Embryonic facial prominence (tissue), 1 donor: Measurements from ENCODE around the gene ARMH2.

Experiments used
- DNase-seq: peaks from one replicate; pipeline ENCODE4 v3.0.0-alpha.2; 2016; ENCODE audit errors: extremely low spot score

ARMH2 gene

GRCh38 chr6:24798740-24799540, at the start of gene ARMH2:
Gene ARMH2 (minus strand): TSS chr6:24798917. CDS start chr6:24798857, 60 bp downstream.
- DNase-seq = no peak

DNA sequence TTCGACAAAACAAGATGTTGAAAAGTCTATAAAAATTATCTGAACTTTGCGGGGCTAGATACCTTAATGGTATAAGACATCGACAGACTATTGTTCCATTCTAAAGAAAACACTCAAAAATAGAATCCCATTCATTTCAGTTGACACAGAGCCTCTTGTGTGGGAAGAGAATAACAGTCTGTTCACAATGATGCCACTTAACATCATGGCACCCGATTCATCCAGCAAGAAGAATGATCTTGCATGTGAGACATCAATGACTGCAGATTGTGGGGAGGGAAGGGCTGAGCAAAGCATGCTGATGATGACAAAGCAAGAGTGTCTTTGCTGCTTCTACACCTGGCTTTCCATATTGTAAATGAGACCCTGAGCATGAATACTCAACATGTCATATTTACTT, 49.7 kb upstream of the ARMH2 start:
- DNase-seq = no peak

DNA sequence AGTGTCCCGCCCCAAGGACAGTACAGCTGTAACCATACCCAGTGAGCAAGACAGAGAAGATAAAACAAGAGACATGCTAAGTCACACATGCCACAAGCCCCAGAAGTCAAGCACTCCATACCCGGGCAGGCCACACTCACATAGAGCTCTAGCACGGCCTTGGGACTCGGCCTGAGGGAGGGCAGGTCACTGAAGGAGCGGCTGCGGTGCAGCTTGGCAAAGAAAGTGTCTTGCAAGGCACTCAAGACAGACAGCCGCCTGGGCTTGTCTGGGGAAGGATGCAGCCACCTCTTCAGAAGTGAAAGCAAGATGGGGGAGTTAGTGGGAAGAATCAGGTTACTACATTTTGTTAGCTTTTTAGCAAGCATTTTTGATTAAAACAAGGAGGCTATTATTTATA, 48.7 kb upstream of the ARMH2 start:
- DNase-seq = no peak

GRCh38 chr6:24845578-24845977, 46.9 kb upstream of the ARMH2 start:
- no peak for DNase-seq

GRCh38 chr6:24844903-24845302, 46.2 kb upstream of the ARMH2 start:
- no peak for DNase-seq

GRCh38 chr6:24844061-24844460, 45.3 kb upstream of the ARMH2 start:
- no peak for DNase-seq

GRCh38 chr6:24840187-24840586, 41.5 kb upstream of the ARMH2 start:
- no peak for DNase-seq

DNA sequence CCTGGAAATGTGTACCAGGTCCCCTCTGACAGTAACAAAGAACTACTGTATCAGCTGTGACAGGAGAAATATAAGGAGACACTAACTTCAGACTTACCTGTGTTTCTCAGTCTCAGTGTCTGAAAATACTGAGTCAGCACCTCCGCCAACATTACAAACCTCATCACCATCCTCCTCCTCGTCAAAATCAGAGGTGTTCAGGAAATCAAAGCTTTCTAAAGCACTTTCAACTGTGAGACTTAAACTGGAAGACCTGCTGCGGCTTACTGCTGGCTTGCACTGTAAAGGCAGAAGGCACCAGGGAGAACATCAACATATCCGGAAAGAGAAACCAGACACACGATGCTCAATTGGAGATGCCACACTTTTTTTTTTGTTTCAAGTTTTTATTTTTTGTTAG, 40.3 kb upstream of the ARMH2 start:
- no peak for DNase-seq

DNA sequence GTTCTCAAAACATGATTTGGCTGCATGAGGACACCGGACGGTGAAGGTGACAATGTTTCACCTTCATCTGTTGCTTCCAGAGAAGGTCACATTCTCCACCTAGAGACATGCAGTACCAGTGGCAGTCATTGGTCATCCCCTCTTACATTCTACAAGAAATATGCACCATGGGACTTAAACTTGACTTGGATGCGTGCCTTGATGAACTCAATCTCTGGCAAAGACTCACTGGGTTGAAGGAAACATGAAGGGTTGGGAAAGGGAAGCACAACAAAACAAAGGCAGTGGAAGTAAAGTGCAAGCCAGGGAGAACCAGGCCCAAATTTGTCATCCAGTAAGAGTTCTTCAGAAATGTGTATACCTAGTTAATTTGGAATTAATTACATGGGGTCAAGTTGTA, 39.4 kb upstream of the ARMH2 start:
- no peak for DNase-seq

DNA sequence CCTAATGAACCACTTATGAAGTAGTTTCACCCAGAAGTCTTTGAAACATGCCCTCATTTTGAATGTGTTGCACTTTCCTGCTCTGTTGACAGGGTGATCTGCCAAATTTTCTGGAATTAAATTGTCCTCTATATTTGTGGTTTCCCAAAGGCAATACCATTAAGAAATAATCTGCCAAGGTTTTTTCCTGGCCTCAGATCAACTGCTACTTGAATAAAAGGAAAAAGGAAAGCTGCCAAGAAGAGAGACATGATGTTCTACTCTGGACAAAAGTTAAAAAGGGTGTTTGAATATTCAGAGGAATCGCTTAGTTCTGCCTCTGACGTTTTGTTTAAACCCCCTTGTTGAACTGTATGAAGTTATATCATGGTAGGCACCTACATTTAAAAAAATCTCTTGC, 37.4 kb upstream of the ARMH2 start:
- DNase-seq = no peak

- DNase-seq = no peak
Observed at GRCh38 chr6:24833711-24834386, 35.1 kb upstream of the ARMH2 start.

- no peak for DNase-seq
Observed at GRCh38 chr6:24832794-24833193, 34.1 kb upstream of the ARMH2 start.

- no peak for DNase-seq
Observed at GRCh38 chr6:24831771-24832716, 33.3 kb upstream of the ARMH2 start.

GRCh38 chr6:24829657-24830056, 30.9 kb upstream of the ARMH2 start:
- no peak for DNase-seq

DNA sequence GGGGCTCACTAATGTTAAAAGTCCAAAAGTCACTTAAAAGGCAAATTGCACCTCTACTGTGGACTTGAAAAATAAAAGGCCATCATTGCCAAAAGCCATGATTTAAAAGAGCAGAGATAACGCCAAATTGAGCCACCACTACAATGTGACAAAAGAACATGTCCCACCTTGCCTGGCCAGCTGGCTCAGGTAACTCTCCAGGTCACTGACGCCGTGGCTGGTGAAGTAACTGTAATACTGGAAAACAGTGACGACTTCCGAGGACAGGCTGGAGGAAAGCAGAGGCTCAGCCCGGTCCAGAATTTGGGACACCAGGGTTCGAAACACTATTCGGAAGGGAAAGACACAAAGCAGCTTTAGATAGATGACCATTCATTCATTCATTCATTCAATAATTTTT, 29.3 kb upstream of the ARMH2 start:
- no peak for DNase-seq

DNA sequence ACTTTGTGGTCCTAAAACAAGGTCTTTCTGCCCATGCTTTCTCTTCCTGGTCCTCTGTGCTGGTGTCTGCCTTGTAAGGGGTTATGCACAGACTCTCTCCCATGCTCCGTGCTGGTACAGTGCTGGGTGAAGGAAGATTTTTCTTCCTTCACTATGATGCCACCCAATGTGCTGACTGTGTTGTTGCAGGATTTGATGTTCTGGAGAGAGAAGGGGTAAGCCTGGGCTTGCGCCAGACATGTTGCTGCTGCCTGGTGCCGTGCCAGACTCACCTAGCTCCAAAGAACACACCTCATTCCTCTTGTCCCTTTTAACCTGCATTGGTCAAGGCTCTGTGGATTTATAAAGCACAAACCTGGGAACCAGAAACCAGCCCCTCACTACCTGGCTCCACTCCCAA, 28.4 kb upstream of the ARMH2 start:
- DNase-seq = no peak

- no peak for DNase-seq
Observed at GRCh38 chr6:24825130-24825630, 26.5 kb upstream of the ARMH2 start.

GRCh38 chr6:24824142-24824938, 25.6 kb upstream of the ARMH2 start:
- no peak for DNase-seq

DNA sequence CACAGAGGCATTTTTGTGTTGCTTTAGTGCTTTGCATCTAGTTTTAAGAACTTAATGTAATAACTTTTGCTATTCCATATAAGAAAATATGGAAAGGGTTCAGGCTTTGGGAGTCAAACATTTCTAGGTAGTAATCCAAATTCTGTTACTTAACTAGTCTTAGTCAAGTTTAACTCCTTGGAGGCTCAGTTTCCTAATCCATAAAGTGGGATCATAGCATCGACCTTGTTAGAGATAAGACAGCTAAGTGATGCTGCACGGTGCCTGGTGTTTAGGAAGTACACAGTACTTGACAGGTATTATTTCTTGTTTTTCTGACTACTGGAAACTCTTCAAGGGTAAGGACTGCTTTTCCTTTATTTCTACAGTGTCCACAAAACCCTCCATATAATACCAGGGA, 24.5 kb upstream of the ARMH2 start:
- DNase-seq = no peak

DNA sequence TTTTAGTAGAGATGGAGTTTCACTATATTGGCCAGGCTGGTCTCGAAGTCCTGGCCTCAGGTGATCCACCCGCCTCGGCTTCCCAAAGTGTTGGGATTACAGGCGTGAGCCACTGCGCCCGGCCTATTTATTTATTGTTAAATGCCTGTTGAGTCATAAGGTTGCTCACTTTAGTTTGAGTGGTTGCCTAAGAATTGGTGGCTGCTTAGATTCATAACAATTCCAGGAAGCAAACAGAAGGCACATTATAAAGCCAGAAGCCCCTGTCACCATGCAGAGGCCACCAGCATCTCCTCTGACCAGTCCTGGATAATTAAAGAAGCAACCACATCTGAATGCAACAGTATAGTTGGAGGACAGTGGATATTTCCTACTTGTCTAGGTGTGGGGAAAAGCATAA, 24.0 kb upstream of the ARMH2 start:
- no peak for DNase-seq

- no peak for DNase-seq
Observed at GRCh38 chr6:24821860-24822444, 23.2 kb upstream of the ARMH2 start.
